Common myeloid progenitor, CD34-positive (primary cell): ENCODE measurements around the gene ATP1B1.
"Not testable (repeated sequence)": the region's sequence is repeated elsewhere in the genome, so short reads cannot be mapped to it uniquely, and the experiment has no call there.

Experiments used
- CTCF ChIA-PET: fragments of 350-600 bp; sonication (Branson Sonifier 250); formaldehyde crosslinking; loops from one replicate; lab custom pipeline; 2021; ENCODE audit warnings: antibody characterized with exemption; lab: Charles Lee
- POLR2A ChIA-PET: fragments of 350-600 bp; sonication (Branson Sonifier 250); formaldehyde crosslinking; loops from one replicate; lab custom pipeline; 2021; ENCODE audit warnings: antibody characterized with exemption; lab: Charles Lee
- DNase-seq, 3 donors: peaks; one replicate each; pipeline versions ENCODE4 v3.0.0 to v3.0.0-alpha.2; 2013
- H3K27ac ChIP-seq, 2 experiments: 1 replicate in 1 of 2; 2 replicates in 1 of 2; pipeline ENCODE4 v1.7.0; 2013; ENCODE audit warnings: inconsistent platforms in 2 of 2, low read length in 2 of 2, mild to moderate bottlenecking in 2 of 2, low read depth in 1 of 2, moderate library complexity in 1 of 2; ENCODE audit not compliant: severe bottlenecking in 2 of 2, insufficient read depth in 1 of 2, poor library complexity in 1 of 2
- H3K27me3 ChIP-seq, 5 experiments: replicated peaks in 2 of 5; 1 replicate in 3 of 5; 2 replicates in 2 of 5; pipeline versions ENCODE4 v1.6.1 to v1.7.0; 2013; ENCODE audit warnings: low read length in 4 of 5, mild to moderate bottlenecking in 2 of 5, moderate library complexity in 2 of 5, inconsistent platforms in 1 of 5; ENCODE audit not compliant: insufficient read depth in 5 of 5, control insufficient read depth in 4 of 5
- H3K36me3 ChIP-seq, 4 experiments: 1 replicate in 2 of 4; 2 replicates in 2 of 4; pipeline versions ENCODE4 v1.6.1 to v1.7.0; 2013; ENCODE audit warnings: low read length in 3 of 4, control low read depth in 1 of 4, mild to moderate bottlenecking in 1 of 4; ENCODE audit not compliant: control insufficient read depth in 4 of 4, insufficient read depth in 4 of 4
- H3K4me1 ChIP-seq, 4 experiments: 1 replicate in 3 of 4; 2 replicates in 1 of 4; pipeline versions ENCODE4 v1.6.1 to v1.7.1; 2013; ENCODE audit warnings: low read length in 3 of 4, mild to moderate bottlenecking in 3 of 4, control low read depth in 1 of 4, inconsistent platforms in 1 of 4, moderate library complexity in 1 of 4; ENCODE audit not compliant: control insufficient read depth in 4 of 4, insufficient read depth in 4 of 4; ENCODE audit errors: control extremely low read depth in 1 of 4
- H3K4me3 ChIP-seq, 7 experiments: 1 replicate in 4 of 7; 2 replicates in 3 of 7; pipeline versions ENCODE4 v1.5.1 to v1.7.0; 2013; ENCODE audit warnings: mild to moderate bottlenecking in 7 of 7, low read length in 6 of 7, moderate library complexity in 6 of 7, inconsistent platforms in 2 of 7, low read depth in 2 of 7, control low read depth in 1 of 7; ENCODE audit not compliant: insufficient read depth in 4 of 7, control insufficient read depth in 1 of 7; ENCODE audit errors: extremely low read depth in 1 of 7
- H3K9me3 ChIP-seq, 5 experiments: 1 replicate in 4 of 5; 2 replicates in 1 of 5; pipeline versions ENCODE4 v1.6.1 to v1.7.1; 2013; ENCODE audit warnings: low read length in 4 of 5, mild to moderate bottlenecking in 2 of 5, inconsistent platforms in 1 of 5, low read depth in 1 of 5, moderate library complexity in 1 of 5; ENCODE audit not compliant: control insufficient read depth in 4 of 5, insufficient read depth in 2 of 5; ENCODE audit errors: control extremely low read depth in 1 of 5
- WGBS: methylation state at CpG from one replicate; pipeline ENCODE4 v1.1.5; 2013; ENCODE audit not compliant: insufficient coverage; 5-methylcytosine and 5-hydroxymethylcytosine counted together

Gene ATP1B1

GRCh38 chr1:169175461-169175860 is 69.0 kb downstream of the ATP1B1 start:
- ChIA-PET CTCF (interaction anchor here (1.2 to 2.2 kb wide), 4 partner anchors 10 to 173 kb away, joined by 3 to 8 read pairs (median 4); no protein-coding TSS in a partner anchor), POLR2A (interaction anchor here (0.8 kb wide), 1 partner anchor 95 kb away, joined by 3 read pairs; no protein-coding TSS in a partner anchor)
- H3K4me1 ChIP-seq: peaks cover 0 to 2% (median 0%) of the 10 kb centered on the region in 4 experiments
- no peaks in the 10 kb centered on the region for H3K27me3 ChIP-seq
- no CpG with 5 or more reads among the region's 2 CpGs for WGBS
- no peak for DNase-seq
- no peak overlapping the region for H3K4me3 ChIP-seq
- no peak overlapping the region for H3K27ac ChIP-seq
- H3K9me3 ChIP-seq: no peaks in the 10 kb centered on the region
- no peaks in the 10 kb centered on the region for H3K36me3 ChIP-seq

GRCh38 chr1:169179431-169179830 is 72.9 kb downstream of the ATP1B1 start:
- H3K27ac ChIP-seq, H3K4me3 ChIP-seq, H3K27me3 ChIP-seq, H3K4me1 ChIP-seq, H3K36me3 ChIP-seq, POLR2A ChIA-PET, H3K9me3 ChIP-seq, DNase-seq: not testable (repeated sequence)
- CTCF ChIA-PET: interaction anchor here (1.3 kb wide), 1 partner anchor 9 kb away, joined by 3 read pairs; no protein-coding TSS in a partner anchor
- no CpG with 5 or more reads among the region's 3 CpGs for WGBS

GRCh38 chr1:169180174-169180573 is 73.7 kb downstream of the ATP1B1 start:
- no peaks in the 10 kb centered on the region for H3K36me3 ChIP-seq
- ChIA-PET CTCF (interaction anchor here (1.2 kb wide), 1 partner anchor 1552 kb away, joined by 3 read pairs; no protein-coding TSS in a partner anchor), POLR2A (no interaction called here)
- no peaks in the 10 kb centered on the region for H3K9me3 ChIP-seq
- no peak overlapping the region for H3K27ac ChIP-seq
- H3K27me3 ChIP-seq: no peaks in the 10 kb centered on the region
- no peak overlapping the region for H3K4me3 ChIP-seq
- no peaks in the 10 kb centered on the region for H3K4me1 ChIP-seq
- 96% methylated on average over 3 of the region's 3 CpGs for WGBS
- DNase-seq: no peak
